GM12878 (cell line): Measurements from ENCODE around the gene CCDC170. TPM values are rescaled to one million over a fixed set of nuclear protein-coding genes. Genes with fewer than 3 reads are reported as not detected.

ENCODE experiments used
- ATAC-seq: fragments of 200-7000 bp; cut with Tn5 transposase; 3 replicates; pipeline ENCODE4 v1.9.1; 2020; ENCODE audit warnings: mild to moderate bottlenecking, moderate library complexity
- BruUV-seq: library from RNA; stranded (reverse); fragments of 400-500 nt; replicated peaks from 2 replicates; lab custom pipeline; 2021; lab: Mats Ljungman, UMichigan
- CTCF ChIA-PET: fragments of 300-600 bp; sonication (Branson Sonifier 250); formaldehyde crosslinking; extraction: SDS; loops from one replicate; lab custom pipeline; 2021; ENCODE audit warnings: inconsistent platforms; lab: Yijun Ruan, JAX
- POLR2A ChIA-PET: fragments of 350-600 bp; formaldehyde crosslinking; extraction: SDS; loops from one replicate; lab custom pipeline; 2021; ENCODE audit warnings: inconsistent platforms; lab: Charles Lee
- RAD21 ChIA-PET: fragments of 300-600 bp; sonication (Branson Sonifier 250); formaldehyde crosslinking; loops from one replicate; lab custom pipeline; 2023; ENCODE audit warnings: antibody characterized with exemption; ENCODE audit not compliant: unreplicated experiment; lab: Charles Lee
- SMC1A ChIA-PET: fragments of 300-600 bp; sonication (Branson Sonifier 250); formaldehyde crosslinking; loops from one replicate; lab custom pipeline; 2023; ENCODE audit not compliant: unreplicated experiment, uncharacterized antibody; lab: Charles Lee
- DNase-seq: peaks from one replicate; pipeline ENCODE4 v3.0.0-alpha.2; 2011; ENCODE audit warnings: low read depth, low spot score
- FAIRE-seq: peaks from 3 replicates; lab custom pipeline; 2011; peaks lifted over from hg19 to GRCh38; lab: Jason Lieb, UNC
- H2AFZ ChIP-seq: 2 replicates; pipeline ENCODE4 v1.6.0; 2011; ENCODE audit warnings: low read depth, low read length, control low read depth; ENCODE audit not compliant: control insufficient read depth
- H3K27ac ChIP-seq: 2 replicates; pipeline ENCODE4 v1.5.1; 2011; ENCODE audit warnings: control low read depth; ENCODE audit not compliant: control insufficient read depth, insufficient read depth
- H3K27me3 ChIP-seq, 2 experiments: replicated peaks in 1 of 2; 2 replicates each; pipeline versions ENCODE4 v1.6.0 to v1.6.1; 2011; ENCODE audit warnings: low read length in 1 of 2; ENCODE audit not compliant: control insufficient read depth in 2 of 2, insufficient read depth in 2 of 2
- H3K36me3 ChIP-seq, 2 experiments: 2 replicates each; pipeline ENCODE4 v1.5.1; 2011; ENCODE audit warnings: low read length in 1 of 2; ENCODE audit not compliant: control insufficient read depth in 2 of 2, insufficient read depth in 2 of 2
- H3K4me1 ChIP-seq: 2 replicates; pipeline ENCODE4 v1.6.1; 2011; ENCODE audit warnings: mild to moderate bottlenecking, low read length, moderate library complexity, mixed read lengths; ENCODE audit not compliant: control insufficient read depth, insufficient read depth
- H3K4me2 ChIP-seq: 2 replicates; pipeline ENCODE4 v1.6.0; 2011; ENCODE audit warnings: control low read depth; ENCODE audit not compliant: control insufficient read depth, insufficient read depth
- H3K4me3 ChIP-seq: fragments of 200-600 bp; sonication (generic); 2 replicates; pipeline ENCODE4 v1.5.1; 2016
- H3K79me2 ChIP-seq: 2 replicates; pipeline ENCODE4 v1.6.0; 2011; ENCODE audit warnings: low read length; ENCODE audit not compliant: control insufficient read depth, insufficient read depth
- H3K9ac ChIP-seq: 2 replicates; pipeline ENCODE4 v1.8.0; 2011; ENCODE audit warnings: low read length, control low read depth, mixed read lengths; ENCODE audit not compliant: control insufficient read depth, insufficient read depth
- H3K9me3 ChIP-seq: replicated peaks from 3 replicates; pipeline ENCODE4 v1.5.1; 2011; ENCODE audit warnings: mild to moderate bottlenecking, low read length; ENCODE audit not compliant: control insufficient read depth, insufficient read depth
- H4K20me1 ChIP-seq: 2 replicates; pipeline ENCODE4 v1.6.0; 2011; ENCODE audit not compliant: control insufficient read depth, insufficient read depth
- DPF2 ChIP-seq: fragments of 450-650 bp; IDR thresholded peaks from 2 replicates; pipeline ENCODE4 v1.6.1; 2017; ENCODE audit warnings: mild to moderate bottlenecking
- E2F8 ChIP-seq: fragments of 450-650 bp; IDR thresholded peaks from 2 replicates; pipeline ENCODE4 v1.6.1; 2018; ENCODE audit warnings: mild to moderate bottlenecking, low read depth, moderate library complexity; ENCODE audit not compliant: partially characterized antibody
- EED ChIP-seq: sonication (generic); IDR thresholded peaks from 2 replicates; pipeline ENCODE4 v1.6.1; 2016; ENCODE audit warnings: antibody characterized with exemption, low read depth
- GATAD2B ChIP-seq: fragments of 450-650 bp; conservative IDR thresholded peaks from 2 replicates; pipeline ENCODE4 v1.6.1; 2017; ENCODE audit warnings: low read depth, mild to moderate bottlenecking, moderate library complexity
- HDAC2 ChIP-seq: fragments of 200-600 bp; sonication (generic); IDR thresholded peaks from 2 replicates; pipeline ENCODE4 v1.6.1; 2017
- HSF1 ChIP-seq: fragments of 150-350 bp; IDR thresholded peaks from 2 replicates; pipeline ENCODE4 v1.6.1; 2014; ENCODE audit warnings: mild to moderate bottlenecking, low read depth, low read length
- NFYA ChIP-seq: IDR thresholded peaks from 2 replicates; pipeline ENCODE4 v1.6.1; 2011; ENCODE audit warnings: low read depth, mild to moderate bottlenecking, low read length, improper control_type of control experiment, borderline replicate concordance
- NR2C2 ChIP-seq: IDR thresholded peaks from 2 replicates; pipeline ENCODE4 v1.6.1; 2011; ENCODE audit warnings: borderline replicate concordance, low read depth; ENCODE audit not compliant: control insufficient read depth, insufficient read length
- PML ChIP-seq: IDR thresholded peaks from 2 replicates; pipeline ENCODE4 v1.6.1; 2012; ENCODE audit warnings: low read length, inconsistent platforms
- RELA ChIP-seq: fragments of 450-650 bp; IDR thresholded peaks from 2 replicates; pipeline ENCODE4 v1.8.0; 2014; ENCODE audit warnings: borderline replicate concordance; ENCODE audit not compliant: partially characterized antibody
- RELB ChIP-seq: fragments of 450-650 bp; IDR thresholded peaks from 2 replicates; pipeline ENCODE4 v1.6.1; 2017; ENCODE audit warnings: low read depth, mild to moderate bottlenecking, moderate library complexity
- WGBS: methylation state at CpG from one replicate; pipeline ENCODE4 v1.1.6; 2016; ENCODE audit warnings: low lambda C conversion rate; ENCODE audit not compliant: insufficient replicate concordance, insufficient coverage; ENCODE audit errors: missing lambda C conversion rate; 5-methylcytosine and 5-hydroxymethylcytosine counted together
- in situ Hi-C: fragments of 300-500 bp; cut with MboI; formaldehyde crosslinking; loops from 9 replicates; pipeline ENCODE4 v1.14.3; 2018; ENCODE audit warnings: mixed read lengths
- intact Hi-C: fragments of 100-400 bp; cut with micrococcal nuclease; formaldehyde crosslinking; loops from one replicate; pipeline ENCODE4 v1.14.2; 2022; ENCODE audit not compliant: unreplicated experiment
- polyA plus RNA-seq, 11 experiments: library from polyadenylated mRNA; depleted of rRNA in 4 of 11; unstranded in 6 of 11; stranded (reverse) in 5 of 11; fragments of >200 nt; fragmentation: Nextera tagmentation in 4 of 11; fragmentation: Illumina TruSeq in 1 of 11; extraction: Ambion mirVana in 4 of 11; extraction: Trizol in 1 of 11; gene quantifications; 1 replicate in 1 of 11; 2 replicates in 10 of 11; pipeline versions ENCODE4 v1.2.1 to v1.2.3, GENCODE V29; 2011 to 2016; ENCODE audit warnings: inconsistent platforms in 2 of 11, missing spikeins in 2 of 11, low read depth in 1 of 11
- total RNA-seq, 4 experiments: library from RNA; depleted of rRNA in 3 of 4; stranded (reverse); fragments of >200 nt in 3 of 4; fragmentation: Illumina TruSeq in 1 of 4; extraction: Trizol in 1 of 4; gene quantifications; 2 replicates each; pipeline versions ENCODE4 v1.2.1 to v1.2.3, GENCODE V29; 2013 to 2021

CCDC170 gene
- total and polyA plus RNA-seq, 10 of the 15 experiments (the other 5 are each of a cell fraction or from before 2014, with no cell fraction given), result not detected

GRCh38 chr6:151537556-151537955 is 43.7 kb downstream of the CCDC170 start:
- H3K9me3 ChIP-seq, result no peaks in the 10 kb centered on the region
- RAD21 ChIA-PET, result no interaction called here
- H2AFZ ChIP-seq, result no peak overlapping the region
- TF ChIP-seq HDAC2 (no peak), EED (no peak)
- no peaks in the 10 kb centered on the region for H4K20me1 ChIP-seq
- no TSS peak for BruUV-seq
- CTCF ChIA-PET, result interaction anchor here (1.2 kb wide), 1 partner anchor 10 kb away, joined by 3 read pairs; no protein-coding TSS in a partner anchor
- FAIRE-seq, result no peak
- no peak overlapping the region for H3K27ac ChIP-seq
- no peaks in the 10 kb centered on the region for H3K36me3 ChIP-seq
- SMC1A ChIA-PET, result no interaction called here
- H3K4me1 ChIP-seq, result no peaks in the 10 kb centered on the region
- intact Hi-C loops (no loop called here), in situ Hi-C loops (no loop called here)
- H3K79me2 ChIP-seq, result no peaks in the 10 kb centered on the region
- no peak overlapping the region for H3K9ac ChIP-seq
- H3K27me3 ChIP-seq, result no peaks in the 10 kb centered on the region
- DNase-seq, result no peak
- H3K4me2 ChIP-seq, result no peak overlapping the region
- POLR2A ChIA-PET, result no interaction called here
- ATAC-seq, result no peak
- H3K4me3 ChIP-seq, result no peak overlapping the region

- RAD21 ChIA-PET, result no interaction called here
- CTCF ChIA-PET, result no interaction called here
- Histone ChIP-seq H3K9me3 (no peaks in the 10 kb centered on the region), H4K20me1 (no peaks in the 10 kb centered on the region), H3K9ac (no peak overlapping the region), H3K27ac (no peak overlapping the region), H3K27me3 (no peaks in the 10 kb centered on the region), H3K79me2 (no peaks in the 10 kb centered on the region), H3K36me3 (no peaks in the 10 kb centered on the region), H2AFZ (no peak overlapping the region), H3K4me1 (no peaks in the 10 kb centered on the region), H3K4me3 (no peak overlapping the region)
- WGBS, result 0% methylated on average over 1 of the region's 1 CpG
- no peak for FAIRE-seq
- SMC1A ChIA-PET, result no interaction called here
- POLR2A ChIA-PET, result no interaction called here
- in situ Hi-C loops, result no loop called here
- no peak for ATAC-seq
- intact Hi-C loops, result no loop called here
- TF ChIP-seq GATAD2B, result no peak
- TF ChIP-seq DPF2, result no peak
- TF ChIP-seq NFYA, result no peak
- TF ChIP-seq NR2C2, result no peak
- TF ChIP-seq RELB, result no peak
- TF ChIP-seq RELA, result no peak
- no peak for TF ChIP-seq PML
- no peak for TF ChIP-seq HSF1
- no peak for TF ChIP-seq E2F8
- TF ChIP-seq, all 136 proteins: peak for 0
- H3K4me2 ChIP-seq, result no peak overlapping the region
- BruUV-seq, result no TSS peak
- no peak for DNase-seq
These were observed 45.9 kb downstream of the CCDC170 start for GRCh38 chr6:151539506-151540268.
